Cortex of kidney (tissue), 1 donor: ENCODE measurements around the gene SLC27A1.
"Not testable (repeated sequence)": the region's sequence is repeated elsewhere in the genome, so short reads cannot be mapped to it uniquely, and the experiment has no call there.

Experiments
- DNase-seq: peaks from one replicate; lab custom pipeline; 2025; lab: John Stamatoyannopoulos, UW

SLC27A1 gene

GRCh38 chr19:17487284-17488121 lies 17.2 kb downstream of the SLC27A1 start:
- DNase-seq, result no peak

DNA sequence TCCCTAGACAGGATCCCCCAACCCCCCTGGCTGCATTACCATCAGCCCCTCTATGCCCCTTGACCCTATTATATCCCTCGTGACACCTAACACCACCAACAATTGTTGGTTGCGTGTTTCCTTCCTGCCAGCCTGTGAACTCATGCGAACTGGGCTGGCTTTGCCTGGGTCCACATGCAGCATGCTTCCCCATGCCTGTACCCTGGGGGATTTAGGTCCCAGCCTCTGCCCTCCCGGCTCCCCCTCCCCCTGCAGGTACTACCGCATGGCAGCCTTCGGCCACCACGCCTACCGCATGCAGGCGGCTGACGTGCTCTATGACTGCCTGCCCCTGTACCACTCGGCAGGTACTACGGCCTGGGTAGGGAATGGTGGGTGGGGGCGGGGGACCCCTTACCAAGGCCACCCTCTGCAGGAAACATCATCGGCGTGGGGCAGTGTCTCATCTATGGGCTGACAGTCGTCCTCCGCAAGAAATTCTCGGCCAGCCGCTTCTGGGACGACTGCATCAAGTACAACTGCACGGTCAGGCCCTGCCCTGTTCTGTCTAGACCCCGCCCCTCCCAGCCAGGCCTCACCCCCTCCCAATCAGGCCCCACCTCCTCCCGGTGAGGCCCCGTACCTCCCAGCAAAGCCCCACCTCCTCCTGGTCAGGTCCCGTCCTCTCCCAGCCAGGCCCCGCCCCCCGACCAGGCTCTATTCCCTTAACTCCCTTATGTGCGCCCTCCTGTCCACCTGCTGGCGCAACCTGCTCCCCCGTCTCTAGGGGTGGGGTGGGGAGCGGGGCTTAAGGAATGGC lies 18.5 kb downstream of the SLC27A1 start:
- no peak for DNase-seq

DNA sequence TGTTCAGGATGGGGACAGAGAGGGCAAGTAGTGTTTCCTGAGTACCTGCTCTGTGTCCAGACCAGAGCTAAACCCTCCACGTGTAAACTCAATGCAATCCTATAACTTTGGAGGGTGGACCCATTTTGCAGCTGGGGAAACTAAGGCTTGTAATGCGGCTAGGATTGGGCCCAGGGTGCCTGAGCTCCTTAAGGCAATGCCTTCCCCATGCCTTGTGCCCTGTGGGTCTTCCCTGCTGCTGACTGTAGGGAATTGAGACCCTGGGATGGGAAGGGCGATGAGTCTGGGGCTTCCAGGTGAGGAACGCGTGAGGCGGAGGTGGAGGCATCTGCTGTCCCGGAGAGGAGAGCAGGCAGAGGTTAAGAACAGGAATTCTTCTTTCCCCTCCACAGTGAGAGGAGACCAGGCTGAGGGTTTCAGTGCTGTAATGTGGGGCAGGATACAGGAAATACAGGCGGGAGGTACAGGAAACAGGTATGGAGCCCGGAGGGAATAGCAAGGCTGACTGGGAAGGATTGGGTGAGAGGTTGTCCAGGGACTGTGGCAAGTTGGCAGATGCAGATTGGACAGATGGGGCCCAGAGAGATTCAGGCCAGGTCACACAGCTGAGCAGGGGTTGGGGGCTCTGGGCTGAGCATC lies 19.2 kb downstream of the SLC27A1 start:
- no peak for DNase-seq

GRCh38 chr19:17490411-17490810 lies 20.1 kb downstream of the SLC27A1 start:
- no peak for DNase-seq

DNA sequence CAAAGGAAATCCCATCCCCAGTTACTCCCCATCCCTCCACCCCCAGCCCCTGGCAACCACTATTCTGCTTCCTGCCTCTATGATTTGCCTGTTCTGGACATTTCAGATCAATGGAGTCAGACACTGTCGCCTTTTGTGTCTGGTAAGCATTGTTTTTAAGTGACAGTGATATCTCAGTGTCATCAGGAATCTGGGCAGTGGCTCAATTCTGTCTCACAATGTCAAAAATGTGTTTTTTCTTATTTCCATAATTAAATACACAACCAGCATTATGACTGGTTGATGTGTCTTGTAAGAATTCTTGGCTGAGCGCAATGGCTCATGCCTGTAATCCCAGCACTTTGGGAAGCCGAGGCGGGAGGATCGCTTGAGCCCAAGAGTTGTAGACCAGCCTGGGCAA lies 21.0 kb downstream of the SLC27A1 start:
- DNase-seq, result no peak

DNA sequence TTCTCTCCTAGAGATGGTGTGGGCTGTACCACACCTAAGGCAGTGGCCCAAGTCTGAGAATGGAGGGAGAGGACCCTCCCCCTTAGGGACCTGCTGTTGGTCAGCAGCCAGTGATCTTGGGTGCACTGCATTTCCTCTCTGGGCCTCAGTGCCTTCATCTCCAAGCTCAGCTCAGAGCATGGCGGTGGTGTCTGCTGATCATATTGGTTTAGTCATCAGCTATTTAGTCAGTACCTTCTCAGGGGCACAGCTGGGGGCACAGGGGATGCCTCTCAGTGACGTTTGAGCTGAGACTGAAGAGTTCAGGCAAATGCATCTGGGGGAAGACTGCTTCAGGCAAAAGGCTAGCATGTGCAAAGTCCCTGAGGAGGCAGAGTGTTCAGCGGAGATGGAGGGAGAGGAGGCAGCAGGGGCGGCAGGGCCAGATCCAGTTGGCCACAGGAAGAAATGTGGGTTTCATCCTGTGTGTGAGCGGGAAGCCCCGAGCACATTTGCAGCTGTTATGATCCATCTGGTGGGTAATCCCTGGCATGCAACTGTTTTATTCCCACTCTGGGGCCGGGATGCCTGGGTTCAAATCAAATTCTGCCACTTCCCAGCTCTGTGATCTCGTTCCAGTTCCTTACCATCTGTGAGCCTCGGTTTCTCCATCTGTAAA lies 25.4 kb downstream of the SLC27A1 start:
- DNase-seq, result no peak

- no peak for DNase-seq
Observed at GRCh38 chr19:17496337-17496997, 26.1 kb downstream of the SLC27A1 start.

GRCh38 chr19:17497149-17497798 lies 26.9 kb downstream of the SLC27A1 start:
- DNase-seq, result no peak

GRCh38 chr19:17499025-17499424 lies 28.7 kb downstream of the SLC27A1 start:
- not testable (repeated sequence) for DNase-seq

- no peak for DNase-seq
Observed at GRCh38 chr19:17499648-17500446, 29.5 kb downstream of the SLC27A1 start.

- DNase-seq, result no peak
Observed at GRCh38 chr19:17500447-17501198, 30.3 kb downstream of the SLC27A1 start.

DNA sequence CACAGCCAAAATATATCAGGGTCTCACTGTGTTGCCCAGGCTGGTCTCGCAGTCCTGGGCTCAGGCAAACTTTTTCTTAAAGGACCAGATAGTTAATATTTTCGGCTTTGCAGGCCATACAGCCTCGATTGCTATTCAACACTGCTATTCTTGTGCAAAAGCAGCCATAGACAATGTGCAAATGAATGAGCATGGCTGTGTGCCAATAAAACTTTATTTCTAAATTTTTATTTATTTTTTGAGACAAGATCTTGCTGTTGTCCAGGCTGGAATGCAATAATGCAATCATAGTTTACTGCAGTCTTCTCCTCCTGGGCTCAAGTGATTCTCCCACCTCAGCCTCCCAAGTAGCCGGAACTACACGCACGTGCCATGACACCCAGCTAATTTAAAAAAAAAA lies 32.9 kb downstream of the SLC27A1 start:
- DNase-seq, result no peak

- no peak for DNase-seq
Observed at GRCh38 chr19:17504030-17504429, 33.7 kb downstream of the SLC27A1 start.

DNA sequence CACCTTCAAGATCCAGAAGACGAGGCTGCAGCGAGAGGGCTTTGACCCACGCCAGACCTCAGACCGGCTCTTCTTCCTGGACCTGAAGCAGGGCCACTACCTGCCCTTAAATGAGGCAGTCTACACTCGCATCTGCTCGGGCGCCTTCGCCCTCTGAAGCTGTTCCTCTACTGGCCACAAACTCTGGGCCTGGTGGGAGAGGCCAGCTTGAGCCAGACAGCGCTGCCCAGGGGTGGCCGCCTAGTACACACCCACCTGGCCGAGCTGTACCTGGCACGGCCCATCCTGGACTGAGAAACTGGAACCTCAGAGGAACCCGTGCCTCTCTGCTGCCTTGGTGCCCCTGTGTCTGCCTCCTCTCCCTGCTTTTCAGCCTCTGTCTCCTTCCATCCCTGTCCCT lies 34.1 kb downstream of the SLC27A1 start:
- no peak for DNase-seq

GRCh38 chr19:17505223-17505622 lies 34.9 kb downstream of the SLC27A1 start:
- DNase-seq, result no peak

DNA sequence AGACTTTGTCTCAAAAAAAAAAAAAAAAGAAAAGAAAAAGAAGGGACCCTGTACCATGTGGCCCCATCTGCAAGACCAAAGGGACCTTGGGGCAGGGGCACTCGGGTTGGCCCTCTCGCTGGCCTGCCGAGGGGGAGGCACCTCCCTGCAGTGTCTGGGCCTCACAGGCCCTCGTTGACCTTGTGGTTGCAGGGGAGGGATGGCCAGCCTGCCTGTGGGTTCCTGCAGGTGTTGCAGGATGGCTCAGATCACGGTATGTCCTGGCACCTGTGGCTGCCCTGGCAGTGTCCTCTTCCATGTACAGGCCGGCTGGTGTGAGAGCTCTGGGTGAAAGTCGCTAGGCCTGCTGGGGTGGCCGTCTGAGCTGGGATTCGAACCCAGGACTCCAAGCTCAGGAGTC lies 36.4 kb downstream of the SLC27A1 start:
- no peak for DNase-seq

- DNase-seq, result not testable (repeated sequence)
Observed at GRCh38 chr19:17508558-17508933, 38.2 kb downstream of the SLC27A1 start.

DNA sequence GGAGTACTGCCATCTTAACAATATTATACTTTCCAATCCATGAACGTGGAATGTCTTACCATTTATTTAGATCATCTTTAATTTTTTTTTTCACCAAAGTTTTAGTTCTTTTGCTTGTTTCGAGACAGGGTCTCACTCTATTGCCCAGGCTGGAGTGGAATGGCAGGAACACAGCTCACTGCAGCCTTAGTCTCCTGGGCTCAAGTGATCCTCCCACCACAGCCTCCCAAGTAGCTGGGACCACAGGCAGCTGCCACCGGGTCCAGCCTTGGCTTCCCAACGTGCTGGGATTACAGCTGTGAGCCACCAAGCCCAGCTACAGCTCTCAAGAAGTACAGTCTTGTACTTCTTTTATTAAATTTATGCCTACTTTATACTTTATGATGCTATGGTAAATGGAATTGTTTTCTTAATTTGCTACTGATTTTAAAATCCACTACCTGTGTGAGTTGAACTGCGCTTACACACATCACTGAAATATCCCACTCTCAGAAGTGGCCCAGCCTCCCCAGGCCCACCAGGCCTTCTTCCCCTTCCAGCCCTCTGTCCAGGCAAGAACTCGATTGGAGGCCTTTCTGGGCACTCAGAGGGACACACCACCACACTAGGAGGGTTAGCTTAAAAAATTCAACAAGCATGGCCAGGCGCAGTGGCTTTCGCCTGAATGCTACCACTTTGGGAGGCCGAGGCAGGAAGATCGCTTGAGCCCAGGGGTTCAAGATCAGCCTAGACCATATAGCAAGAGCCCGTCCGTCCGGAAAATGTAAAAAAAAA lies 40.1 kb downstream of the SLC27A1 start:
- no peak for DNase-seq
